H9 (cell line): ENCODE measurements around the gene MAP6. TPM values are rescaled to one million over a fixed set of nuclear protein-coding genes. Genes with fewer than 3 reads are reported as not detected.

ENCODE experiments used
- DNase-seq: peaks from one replicate; pipeline ENCODE4 v3.0.0-alpha.2; 2017
- H2AFZ ChIP-seq: one replicate; pipeline ENCODE4 v1.6.1; 2013; ENCODE audit warnings: mild to moderate bottlenecking, low read length, control low read depth, moderate library complexity
- H2AK5ac ChIP-seq: 2 replicates; pipeline ENCODE4 v1.6.1; 2013; ENCODE audit warnings: low read length, control low read depth, mixed read lengths; ENCODE audit not compliant: insufficient read length
- H2BK120ac ChIP-seq: one replicate; pipeline ENCODE4 v1.6.1; 2013; ENCODE audit warnings: low read depth, mild to moderate bottlenecking, low read length, control low read depth, inconsistent platforms; ENCODE audit not compliant: poor library complexity, severe bottlenecking
- H2BK12ac ChIP-seq: 2 replicates; pipeline ENCODE4 v1.6.1; 2013; ENCODE audit warnings: low read length, control low read depth, mixed read lengths, low read depth; ENCODE audit not compliant: insufficient read length
- H2BK15ac ChIP-seq: 2 replicates; pipeline ENCODE4 v1.6.1; 2013; ENCODE audit warnings: low read depth, low read length, control low read depth
- H2BK20ac ChIP-seq: one replicate; pipeline ENCODE4 v1.6.1; 2013; ENCODE audit warnings: low read depth, mild to moderate bottlenecking, low read length, control low read depth, inconsistent platforms; ENCODE audit not compliant: poor library complexity, severe bottlenecking
- H2BK5ac ChIP-seq: 2 replicates; pipeline ENCODE4 v1.6.1; 2013; ENCODE audit warnings: low read length, control low read depth, mixed read lengths; ENCODE audit not compliant: insufficient read length
- H3K14ac ChIP-seq: 2 replicates; pipeline ENCODE4 v1.6.1; 2013; ENCODE audit warnings: low read length, control low read depth; ENCODE audit not compliant: insufficient read depth
- H3K18ac ChIP-seq: 2 replicates; pipeline ENCODE4 v1.6.1; 2013; ENCODE audit warnings: low read depth, mild to moderate bottlenecking, mixed read lengths, low read length, control low read depth; ENCODE audit not compliant: insufficient read length
- H3K23ac ChIP-seq: 2 replicates; pipeline ENCODE4 v1.6.1; 2013; ENCODE audit warnings: low read length, control low read depth, mixed read lengths, low read depth; ENCODE audit not compliant: insufficient read length
- H3K23me2 ChIP-seq: 2 replicates; pipeline ENCODE4 v1.6.1; 2013; ENCODE audit warnings: low read depth, mild to moderate bottlenecking, mixed read lengths, low read length, control low read depth; ENCODE audit not compliant: insufficient read length, poor library complexity, severe bottlenecking
- H3K27ac ChIP-seq: 2 replicates; pipeline ENCODE4 v1.5.1; 2013; ENCODE audit warnings: low read length, control low read depth, mixed read lengths, low read depth; ENCODE audit not compliant: insufficient read length
- H3K27me3 ChIP-seq: 2 replicates; pipeline ENCODE4 v1.6.1; 2013; ENCODE audit warnings: low read length, control low read depth, inconsistent platforms; ENCODE audit not compliant: insufficient read depth
- H3K4ac ChIP-seq: 2 replicates; pipeline ENCODE4 v1.6.1; 2013; ENCODE audit warnings: low read depth, mild to moderate bottlenecking, control low read depth, inconsistent platforms, low read length, moderate library complexity
- H3K4me1 ChIP-seq: 2 replicates; pipeline ENCODE4 v1.6.1; 2013; ENCODE audit warnings: low read length, control low read depth, inconsistent platforms; ENCODE audit not compliant: insufficient read depth
- H3K4me2 ChIP-seq: 2 replicates; pipeline ENCODE4 v1.6.1; 2013; ENCODE audit warnings: low read length, control low read depth, mixed read lengths; ENCODE audit not compliant: insufficient read length, insufficient read depth
- H3K56ac ChIP-seq: 2 replicates; pipeline ENCODE4 v1.6.1; 2013; ENCODE audit warnings: low read depth, mild to moderate bottlenecking, mixed read lengths, low read length, control low read depth; ENCODE audit not compliant: insufficient read length
- H3K79me1 ChIP-seq: 2 replicates; pipeline ENCODE4 v1.6.1; 2013; ENCODE audit warnings: low read depth, mild to moderate bottlenecking, moderate library complexity, low read length, control low read depth, inconsistent platforms; ENCODE audit not compliant: insufficient read depth, poor library complexity, severe bottlenecking
- H3K79me2 ChIP-seq: 2 replicates; pipeline ENCODE4 v1.6.1; 2013; ENCODE audit warnings: low read length, control low read depth, inconsistent platforms; ENCODE audit not compliant: insufficient read depth
- H3K9ac ChIP-seq: 2 replicates; pipeline ENCODE4 v1.6.1; 2013; ENCODE audit warnings: low read length, control low read depth, mixed read lengths; ENCODE audit not compliant: insufficient read length; ENCODE audit errors: extremely low read depth
- H3K9me3 ChIP-seq: one replicate; pipeline ENCODE4 v1.6.1; 2013; ENCODE audit warnings: low read depth, low read length, inconsistent platforms; ENCODE audit not compliant: control insufficient read depth
- H3T11ph ChIP-seq: one replicate; pipeline ENCODE4 v1.6.1; 2013; ENCODE audit warnings: mild to moderate bottlenecking, low read length, control low read depth, inconsistent platforms
- H4K20me1 ChIP-seq: one replicate; pipeline ENCODE4 v1.6.1; 2013; ENCODE audit not compliant: control insufficient read depth, insufficient read length, insufficient read depth
- H4K5ac ChIP-seq: 2 replicates; pipeline ENCODE4 v1.6.1; 2013; ENCODE audit warnings: low read depth, mild to moderate bottlenecking, mixed read lengths, low read length, control low read depth; ENCODE audit not compliant: insufficient read length
- H4K8ac ChIP-seq: replicated peaks from 2 replicates; pipeline ENCODE4 v1.6.1; 2013; ENCODE audit warnings: low read length, control low read depth, mixed read lengths, low read depth; ENCODE audit not compliant: insufficient read length
- H4K91ac ChIP-seq: 2 replicates; pipeline ENCODE4 v1.6.1; 2013; ENCODE audit warnings: low read depth, mild to moderate bottlenecking, moderate library complexity, mixed read lengths, low read length, control low read depth; ENCODE audit not compliant: insufficient read length
- H3K27ac Mint-ChIP-seq, 3 experiments: 2 replicates in 2 of 3; 3 replicates in 1 of 3; pipeline ENCODE4 v1.8.0; 2020 to 2021; ENCODE audit warnings: mixed read lengths in 3 of 3, mild to moderate bottlenecking in 1 of 3, moderate library complexity in 1 of 3
- H3K27me3 Mint-ChIP-seq: 2 replicates; pipeline ENCODE4 v1.8.0; 2021; ENCODE audit warnings: low read depth, mild to moderate bottlenecking, moderate library complexity, mixed read lengths
- H3K36me3 Mint-ChIP-seq, 3 experiments: 2 replicates in 2 of 3; 3 replicates in 1 of 3; pipeline ENCODE4 v1.8.0; 2020 to 2021; ENCODE audit warnings: low read depth in 3 of 3, mixed read lengths in 3 of 3; ENCODE audit not compliant: insufficient read depth in 1 of 3
- H3K4me1 Mint-ChIP-seq, 2 experiments: 2 replicates each; pipeline ENCODE4 v1.8.0; 2020; ENCODE audit warnings: mixed read lengths in 2 of 2
- H3K4me3 Mint-ChIP-seq, 2 experiments: 2 replicates in 1 of 2; 3 replicates in 1 of 2; pipeline ENCODE4 v1.8.0; 2020 to 2021; ENCODE audit warnings: mild to moderate bottlenecking in 2 of 2, mixed read lengths in 2 of 2, moderate library complexity in 1 of 2
- H3K9me3 Mint-ChIP-seq, 2 experiments: 2 replicates in 1 of 2; 3 replicates in 1 of 2; pipeline ENCODE4 v1.8.0; 2020; ENCODE audit warnings: mild to moderate bottlenecking in 2 of 2, mixed read lengths in 2 of 2, moderate library complexity in 1 of 2
- CTCF ChIP-seq: fragments of 200-600 bp; sonication (generic); conservative IDR thresholded peaks from 3 replicates; pipeline ENCODE4 v1.8.0; 2021; ENCODE audit warnings: antibody characterized with exemption, mild to moderate bottlenecking
- WGBS: extraction: QIAGEN DNeasy Blood & Tissue Kit; methylation state at CpG from one replicate; pipeline ENCODE4 v1.1.7; 2013; ENCODE audit warnings: missing lambda C conversion rate, low lambda C conversion rate, mixed read lengths; ENCODE audit not compliant: insufficient read length; ENCODE audit errors: extremely low coverage; 5-methylcytosine and 5-hydroxymethylcytosine counted together
- total RNA-seq: library from RNA; stranded (reverse); gene quantifications from 2 replicates; pipeline ENCODE4 v1.2.1, GENCODE V29; 2021

MAP6 gene
- total RNA-seq, 1 experiment from 2014 or later = 0.77 TPM

GRCh38 chr11:75639762-75640181, 29.1 kb downstream of the MAP6 start:
- Histone ChIP-seq H3K27me3 (no peaks in the 10 kb centered on the region), H4K20me1 (no peaks in the 10 kb centered on the region), H3K23ac (no peak overlapping the region), H3K4ac (no peak overlapping the region), H2AFZ (no peak overlapping the region), H3K14ac (no peak overlapping the region), H2BK5ac (no peak overlapping the region), H3K4me1 (no peaks in the 10 kb centered on the region), H3K4me2 (no peak overlapping the region), H3K23me2 (no peaks in the 10 kb centered on the region), H3K79me1 (no peaks in the 10 kb centered on the region), H2AK5ac (no peak overlapping the region), H3K79me2 (no peaks in the 10 kb centered on the region), H4K91ac (no peak overlapping the region), H3K9ac (no peak overlapping the region), H2BK20ac (no peak overlapping the region), H4K8ac (no peak overlapping the region), H3T11ph (no peak overlapping the region), H3K9me3 (no peaks in the 10 kb centered on the region), H3K27ac (no peak overlapping the region), H2BK120ac (no peak overlapping the region), H3K56ac (no peak overlapping the region), H3K18ac (no peak overlapping the region), H2BK15ac (no peak overlapping the region), H2BK12ac (no peak overlapping the region), H4K5ac (no peak overlapping the region)
- Mint-ChIP-seq H3K27ac (no peak overlapping the region), H3K4me1 (peaks cover 18 to 42% of the 10 kb centered on the region in 2 experiments), H3K9me3 (no peaks in the 10 kb centered on the region), H3K27me3 (peaks cover 6% of the 10 kb centered on the region), H3K4me3 (no peak overlapping the region), H3K36me3 (no peaks in the 10 kb centered on the region)
- TF ChIP-seq CTCF = no peak
- WGBS = no CpG with 5 or more reads among the region's 4 CpGs
- no peak for DNase-seq
